ENCODE results near the gene TSKU. TPM values are rescaled to one million over a fixed set of nuclear protein-coding genes. Genes with fewer than 3 reads are reported as not detected.
"Not testable (repeated sequence)": the region's sequence is repeated elsewhere in the genome, so short reads cannot be mapped to it uniquely, and the experiment has no call there.

The TSKU gene
- total RNA-seq, 1 donor from 2014 or later: 29.2 TPM

- no peak for TF ChIP-seq CTCF (IDR thresholded peaks at IDR 0.05; ENCODE audit: partially characterized antibody, unreplicated experiment)
- Mint-ChIP-seq H3K27ac (ENCODE audit: unreplicated experiment) (peak overlapping the region; percentile 8), H3K36me3 (ENCODE audit: unreplicated experiment) (peaks cover 9% of the 10 kb centered on the region), H3K27me3 (ENCODE audit: unreplicated experiment) (peaks cover 14% of the 10 kb centered on the region), H3K9me3 (ENCODE audit: unreplicated experiment) (peaks cover 11% of the 10 kb centered on the region), H3K4me3 (ENCODE audit: unreplicated experiment) (no peak overlapping the region), H3K4me1 (ENCODE audit: low read depth, unreplicated experiment) (peaks cover 51% of the 10 kb centered on the region)
- DNase-seq: no peak
Observed at GRCh38 chr11:76790251-76790650, 7.1 kb downstream of the TSKU start.

- H3K27me3 Mint-ChIP-seq (ENCODE audit: unreplicated experiment); H3K9me3 Mint-ChIP-seq (ENCODE audit: unreplicated experiment); DNase-seq; H3K27ac Mint-ChIP-seq (ENCODE audit: unreplicated experiment); H3K4me3 Mint-ChIP-seq (ENCODE audit: unreplicated experiment); H3K36me3 Mint-ChIP-seq (ENCODE audit: unreplicated experiment): not testable (repeated sequence)
- H3K4me1 Mint-ChIP-seq (ENCODE audit: low read depth, unreplicated experiment): peaks cover 42% of the 10 kb centered on the region
Observed at GRCh38 chr11:76791002-76791770, 8.0 kb downstream of the TSKU start.

GRCh38 chr11:76791861-76792260, 8.7 kb downstream of the TSKU start:
- Mint-ChIP-seq H3K4me3 (ENCODE audit: unreplicated experiment) (no peak overlapping the region), H3K36me3 (ENCODE audit: unreplicated experiment) (peaks cover 9% of the 10 kb centered on the region), H3K4me1 (ENCODE audit: low read depth, unreplicated experiment) (peaks cover 36% of the 10 kb centered on the region)

GRCh38 chr11:76792505-76793264, 9.5 kb downstream of the TSKU start:
- no peak for DNase-seq
- no peak overlapping the region for H3K27ac Mint-ChIP-seq (ENCODE audit: unreplicated experiment)
- H3K27me3 Mint-ChIP-seq (ENCODE audit: unreplicated experiment): peaks cover 6% of the 10 kb centered on the region
- H3K9me3 Mint-ChIP-seq (ENCODE audit: unreplicated experiment): peaks cover 4% of the 10 kb centered on the region
- H3K4me1 Mint-ChIP-seq (ENCODE audit: low read depth, unreplicated experiment): peaks cover 29% of the 10 kb centered on the region
- TF ChIP-seq CTCF (IDR thresholded peaks at IDR 0.05; ENCODE audit: partially characterized antibody, unreplicated experiment): no peak
- no peak overlapping the region for H3K4me3 Mint-ChIP-seq (ENCODE audit: unreplicated experiment)
- H3K36me3 Mint-ChIP-seq (ENCODE audit: unreplicated experiment): peaks cover 9% of the 10 kb centered on the region

More at GRCh38 chr11:76791861-76792260, 8.7 kb downstream of the TSKU start:
- no peak for TF ChIP-seq CTCF (IDR thresholded peaks at IDR 0.05; ENCODE audit: partially characterized antibody, unreplicated experiment)
- no peak overlapping the region for H3K27ac Mint-ChIP-seq (ENCODE audit: unreplicated experiment)
- H3K9me3 Mint-ChIP-seq (ENCODE audit: unreplicated experiment): peaks cover 4% of the 10 kb centered on the region
- H3K27me3 Mint-ChIP-seq (ENCODE audit: unreplicated experiment): peaks cover 6% of the 10 kb centered on the region
- DNase-seq: no peak

GRCh38 chr11:76793391-76794291, 10.5 kb downstream of the TSKU start:
- Mint-ChIP-seq H3K36me3 (ENCODE audit: unreplicated experiment) (peaks cover 9% of the 10 kb centered on the region), H3K27ac (ENCODE audit: unreplicated experiment) (no peak overlapping the region), H3K4me1 (ENCODE audit: low read depth, unreplicated experiment) (peaks cover 26% of the 10 kb centered on the region), H3K27me3 (ENCODE audit: unreplicated experiment) (peaks cover 6% of the 10 kb centered on the region), H3K4me3 (ENCODE audit: unreplicated experiment) (peak overlapping the region; percentile 32), H3K9me3 (ENCODE audit: unreplicated experiment) (peaks cover 4% of the 10 kb centered on the region)
- TF ChIP-seq CTCF (IDR thresholded peaks at IDR 0.05; ENCODE audit: partially characterized antibody, unreplicated experiment): no peak
- DNase-seq: no peak
